Gastrocnemius medialis (tissue), 4 donors: ENCODE results near the gene C3orf62.

Experiments
- POLR2A ChIP-seq, 2 donors: fragments of 450-650 bp; IDR thresholded peaks; one replicate each; pipeline ENCODE4 v1.6.1; 2017; ENCODE audit warnings: antibody characterized with exemption in 2 of 2, mild to moderate bottlenecking in 2 of 2, moderate library complexity in 2 of 2
- TF ChIP-seq, protein P1 (sequence below), 5 experiments: fragments of 450-650 bp in 3 of 5; fragments of 200-600 bp in 2 of 5; sonication (generic) in 2 of 5; IDR thresholded peaks in 4 of 5; conservative IDR thresholded peaks in 1 of 5; 1 replicate in 4 of 5; 2 replicates in 1 of 5; pipeline ENCODE4 v1.5.1; 2016 to 2019; ENCODE audit warnings: antibody characterized with exemption in 5 of 5, mild to moderate bottlenecking in 3 of 5, moderate library complexity in 3 of 5

DNA sequence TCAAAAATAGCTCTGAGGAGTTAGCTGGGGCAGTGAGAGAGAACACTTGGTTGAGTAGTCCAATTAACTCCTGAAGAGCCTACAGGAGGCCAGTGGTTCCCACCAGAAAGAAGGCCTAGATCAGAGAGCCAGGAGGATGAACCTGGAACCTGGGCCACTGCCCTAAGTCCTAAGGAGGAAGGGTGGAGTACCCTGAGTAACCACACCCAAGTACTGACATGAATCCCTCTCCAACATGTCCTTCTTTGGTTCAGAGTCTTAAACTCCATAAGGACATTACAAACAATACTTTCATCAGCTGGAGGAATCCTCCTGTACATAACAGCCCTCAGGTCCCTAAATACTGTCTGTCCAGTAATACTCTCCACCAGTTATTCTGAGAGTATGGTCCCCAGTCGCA lies 25.6 kb upstream of the C3orf62 start:
- TF ChIP-seq, protein P1, sequence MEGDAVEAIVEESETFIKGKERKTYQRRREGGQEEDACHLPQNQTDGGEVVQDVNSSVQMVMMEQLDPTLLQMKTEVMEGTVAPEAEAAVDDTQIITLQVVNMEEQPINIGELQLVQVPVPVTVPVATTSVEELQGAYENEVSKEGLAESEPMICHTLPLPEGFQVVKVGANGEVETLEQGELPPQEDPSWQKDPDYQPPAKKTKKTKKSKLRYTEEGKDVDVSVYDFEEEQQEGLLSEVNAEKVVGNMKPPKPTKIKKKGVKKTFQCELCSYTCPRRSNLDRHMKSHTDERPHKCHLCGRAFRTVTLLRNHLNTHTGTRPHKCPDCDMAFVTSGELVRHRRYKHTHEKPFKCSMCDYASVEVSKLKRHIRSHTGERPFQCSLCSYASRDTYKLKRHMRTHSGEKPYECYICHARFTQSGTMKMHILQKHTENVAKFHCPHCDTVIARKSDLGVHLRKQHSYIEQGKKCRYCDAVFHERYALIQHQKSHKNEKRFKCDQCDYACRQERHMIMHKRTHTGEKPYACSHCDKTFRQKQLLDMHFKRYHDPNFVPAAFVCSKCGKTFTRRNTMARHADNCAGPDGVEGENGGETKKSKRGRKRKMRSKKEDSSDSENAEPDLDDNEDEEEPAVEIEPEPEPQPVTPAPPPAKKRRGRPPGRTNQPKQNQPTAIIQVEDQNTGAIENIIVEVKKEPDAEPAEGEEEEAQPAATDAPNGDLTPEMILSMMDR (IDR thresholded peaks at IDR 0.05 in 4 of 5, conservative IDR thresholded peaks at IDR 0.05 in 1 of 5) = no peak
- TF ChIP-seq POLR2A (IDR thresholded peaks at IDR 0.05) = no peak
